Measurements from ENCODE around the gene NPY2R. TPM values are rescaled to one million over a fixed set of nuclear protein-coding genes. Genes with fewer than 3 reads are reported as not detected.

NPY2R gene
- total RNA-seq, 4 donors from 2014 or later, result 0.33 to 0.39 TPM; not detected in 2

- Histone ChIP-seq H3K27ac (replicated peaks in 1 of 4) (no peak overlapping the region), H3K27me3 (peaks cover 0 to 2% (median 0%) of the 10 kb centered on the region in 4 donors), H3K36me3 (no peaks in the 10 kb centered on the region), H3K4me3 (no peak overlapping the region), H3K4me1 (no peaks in the 10 kb centered on the region), H3K9me3 (no peaks in the 10 kb centered on the region)
- no peak for DNase-seq (ENCODE audit: extremely low spot score)
- intact Hi-C loops (cut with DNase I), result no loop called here
- TF ChIP-seq, protein P1, sequence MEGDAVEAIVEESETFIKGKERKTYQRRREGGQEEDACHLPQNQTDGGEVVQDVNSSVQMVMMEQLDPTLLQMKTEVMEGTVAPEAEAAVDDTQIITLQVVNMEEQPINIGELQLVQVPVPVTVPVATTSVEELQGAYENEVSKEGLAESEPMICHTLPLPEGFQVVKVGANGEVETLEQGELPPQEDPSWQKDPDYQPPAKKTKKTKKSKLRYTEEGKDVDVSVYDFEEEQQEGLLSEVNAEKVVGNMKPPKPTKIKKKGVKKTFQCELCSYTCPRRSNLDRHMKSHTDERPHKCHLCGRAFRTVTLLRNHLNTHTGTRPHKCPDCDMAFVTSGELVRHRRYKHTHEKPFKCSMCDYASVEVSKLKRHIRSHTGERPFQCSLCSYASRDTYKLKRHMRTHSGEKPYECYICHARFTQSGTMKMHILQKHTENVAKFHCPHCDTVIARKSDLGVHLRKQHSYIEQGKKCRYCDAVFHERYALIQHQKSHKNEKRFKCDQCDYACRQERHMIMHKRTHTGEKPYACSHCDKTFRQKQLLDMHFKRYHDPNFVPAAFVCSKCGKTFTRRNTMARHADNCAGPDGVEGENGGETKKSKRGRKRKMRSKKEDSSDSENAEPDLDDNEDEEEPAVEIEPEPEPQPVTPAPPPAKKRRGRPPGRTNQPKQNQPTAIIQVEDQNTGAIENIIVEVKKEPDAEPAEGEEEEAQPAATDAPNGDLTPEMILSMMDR (IDR thresholded peaks at IDR 0.05), result no peak
- 83% methylated on average over 1 of the region's 1 CpG for WGBS
These were observed 43.9 kb downstream of the NPY2R start for GRCh38 chr4:155252327-155252726.

DNA sequence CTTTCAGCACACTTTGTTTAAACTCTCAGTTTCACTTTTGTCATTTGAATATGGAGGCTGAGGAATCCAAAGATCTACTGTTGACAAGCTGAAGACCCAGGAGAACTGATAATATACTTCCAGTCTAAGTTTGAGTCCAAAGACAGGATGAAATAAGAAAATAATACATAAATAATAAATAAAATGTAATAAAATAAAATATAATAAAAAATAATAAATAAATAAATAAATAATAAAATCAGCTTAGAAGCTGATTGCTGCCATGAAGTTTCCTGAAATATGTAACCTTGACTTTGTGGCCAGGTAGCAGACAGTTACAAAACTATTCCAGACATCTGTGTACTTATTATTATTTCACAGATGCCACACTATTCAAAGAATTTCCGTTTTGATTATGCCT is 55.0 kb downstream of the NPY2R start:
- no peaks in the 10 kb centered on the region for H3K36me3 ChIP-seq
- no peaks in the 10 kb centered on the region for H3K4me1 ChIP-seq
- no peaks in the 10 kb centered on the region for H3K27me3 ChIP-seq
- WGBS, result 65% methylated on average over 1 of the region's 1 CpG
- intact Hi-C loops (cut with DNase I), result no loop called here
- H3K4me3 ChIP-seq, result no peak overlapping the region
- no peak overlapping the region for H3K27ac ChIP-seq (replicated peaks in 1 of 4)
- TF ChIP-seq, protein P1 (IDR thresholded peaks at IDR 0.05), result no peak
- TF ChIP-seq POLR2AphosphoS5 (IDR thresholded peaks at IDR 0.05), result no peak
- TF ChIP-seq POLR2A (IDR thresholded peaks at IDR 0.05; ENCODE audit: low read depth), result no peak
- no peak for TF ChIP-seq EP300 (IDR thresholded peaks at IDR 0.05)
- H3K9me3 ChIP-seq, result no peaks in the 10 kb centered on the region
- no peak for DNase-seq (ENCODE audit: extremely low spot score)

- WGBS, result 89% methylated on average over 2 of the region's 2 CpGs
- intact Hi-C loops (cut with DNase I), result no loop called here
- Histone ChIP-seq H3K27me3 (no peaks in the 10 kb centered on the region), H3K36me3 (no peaks in the 10 kb centered on the region), H3K9me3 (no peaks in the 10 kb centered on the region), H3K27ac (replicated peaks in 1 of 4) (no peak overlapping the region), H3K4me1 (no peaks in the 10 kb centered on the region), H3K4me3 (no peak overlapping the region)
- no peak for TF ChIP-seq POLR2AphosphoS5 (IDR thresholded peaks at IDR 0.05)
- no peak for DNase-seq (ENCODE audit: extremely low spot score)
These were observed 56.7 kb downstream of the NPY2R start for GRCh38 chr4:155265113-155265512.

Other genes starting within 250 kb of the NPY2R start
- gene MAP9, start 168.3 kb downstream of the NPY2R start, total RNA-seq, result 10 to 100 TPM in 2 of 4 donors, 1 to 10 TPM in 2; 7.6 to 11.4 (median 10.1) TPM